ENCODE data around the gene FAM234A.
A peak's percentile ranks its signal among the peaks of the same experiment; 100 is the strongest.
"Not testable (repeated sequence)": the region's sequence is repeated elsewhere in the genome, so short reads cannot be mapped to it uniquely, and the experiment has no call there.

The FAM234A gene

DNA sequence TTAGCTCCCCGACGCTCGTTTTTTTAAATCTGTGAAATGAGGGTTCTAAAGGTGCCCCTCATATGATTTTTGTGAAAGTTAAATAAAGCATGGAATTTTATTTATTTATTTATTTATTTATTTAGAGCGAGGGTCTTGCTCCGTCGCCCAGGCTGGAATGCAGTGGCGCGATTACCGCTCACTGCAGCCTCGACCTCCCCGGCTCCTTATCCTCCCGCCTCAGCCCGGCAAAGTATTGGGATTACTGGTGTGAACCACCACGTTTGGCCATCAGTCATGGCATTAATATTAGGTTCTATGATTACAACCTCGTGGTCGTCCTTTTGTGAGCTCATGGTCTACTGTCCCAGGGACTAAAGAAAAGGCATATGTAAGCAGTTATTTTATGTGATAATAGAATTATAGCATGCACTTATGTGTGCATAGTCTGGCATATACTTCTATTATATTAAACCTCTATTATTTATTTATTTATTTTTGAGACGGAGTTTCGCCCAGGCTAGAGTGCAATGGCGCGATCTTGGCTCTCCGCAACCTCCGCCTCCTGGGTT lies 4.8 kb upstream of the FAM234A start:
- peak overlapping the region; percentile 80 for H3K4me3 ChIP-seq (ENCODE audit: severe bottlenecking)

DNA sequence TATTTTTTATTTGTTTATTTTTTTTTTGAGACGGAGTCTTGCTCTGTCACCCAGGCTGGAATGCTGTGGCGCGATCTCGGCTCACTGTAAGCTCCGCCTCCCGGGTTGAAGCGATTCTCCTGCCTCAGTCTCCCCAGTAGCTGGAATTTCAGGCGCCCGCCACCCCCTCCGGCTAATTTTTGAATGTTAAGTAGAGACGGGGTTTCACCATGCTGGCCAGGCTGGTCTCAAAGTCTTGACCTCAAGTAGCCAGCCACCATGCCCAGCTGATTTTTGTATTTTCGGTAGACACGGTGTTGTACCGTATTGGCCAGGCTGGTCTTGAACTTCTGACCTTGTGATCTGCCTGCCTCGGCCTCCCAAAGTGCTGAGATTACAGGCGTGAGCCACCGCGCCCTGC lies 4.3 kb upstream of the FAM234A start:
- H3K27ac ChIP-seq (ENCODE audit: poor library complexity, severe bottlenecking); H3K27me3 ChIP-seq (ENCODE audit: insufficient read depth, poor library complexity, severe bottlenecking); H3K9me3 ChIP-seq (ENCODE audit: severe bottlenecking); H3K4me3 ChIP-seq (ENCODE audit: severe bottlenecking); ATAC-seq (ENCODE audit: low read depth); H3K4me1 ChIP-seq (ENCODE audit: insufficient read depth, poor library complexity, severe bottlenecking); DNase-seq (ENCODE audit: low spot score): not testable (repeated sequence)
- H3K36me3 ChIP-seq (ENCODE audit: low read depth), result peaks cover 28% of the 10 kb centered on the region

More for the DNA sequence above, 4.8 kb upstream of the FAM234A start:
- Histone ChIP-seq H3K4me1 (ENCODE audit: insufficient read depth, poor library complexity, severe bottlenecking) (peaks cover 10% of the 10 kb centered on the region), H3K36me3 (ENCODE audit: low read depth) (peaks cover 31% of the 10 kb centered on the region), H3K27ac (ENCODE audit: poor library complexity, severe bottlenecking) (no peak overlapping the region), H3K9me3 (ENCODE audit: severe bottlenecking) (no peaks in the 10 kb centered on the region), H3K27me3 (ENCODE audit: insufficient read depth, poor library complexity, severe bottlenecking) (no peaks in the 10 kb centered on the region)
- TF ChIP-seq, protein P1, sequence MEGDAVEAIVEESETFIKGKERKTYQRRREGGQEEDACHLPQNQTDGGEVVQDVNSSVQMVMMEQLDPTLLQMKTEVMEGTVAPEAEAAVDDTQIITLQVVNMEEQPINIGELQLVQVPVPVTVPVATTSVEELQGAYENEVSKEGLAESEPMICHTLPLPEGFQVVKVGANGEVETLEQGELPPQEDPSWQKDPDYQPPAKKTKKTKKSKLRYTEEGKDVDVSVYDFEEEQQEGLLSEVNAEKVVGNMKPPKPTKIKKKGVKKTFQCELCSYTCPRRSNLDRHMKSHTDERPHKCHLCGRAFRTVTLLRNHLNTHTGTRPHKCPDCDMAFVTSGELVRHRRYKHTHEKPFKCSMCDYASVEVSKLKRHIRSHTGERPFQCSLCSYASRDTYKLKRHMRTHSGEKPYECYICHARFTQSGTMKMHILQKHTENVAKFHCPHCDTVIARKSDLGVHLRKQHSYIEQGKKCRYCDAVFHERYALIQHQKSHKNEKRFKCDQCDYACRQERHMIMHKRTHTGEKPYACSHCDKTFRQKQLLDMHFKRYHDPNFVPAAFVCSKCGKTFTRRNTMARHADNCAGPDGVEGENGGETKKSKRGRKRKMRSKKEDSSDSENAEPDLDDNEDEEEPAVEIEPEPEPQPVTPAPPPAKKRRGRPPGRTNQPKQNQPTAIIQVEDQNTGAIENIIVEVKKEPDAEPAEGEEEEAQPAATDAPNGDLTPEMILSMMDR (IDR thresholded peaks at IDR 0.05; ENCODE audit: poor library complexity, severe bottlenecking), result no peak
- DNase-seq (ENCODE audit: low spot score) (no peak), ATAC-seq (ENCODE audit: low read depth) (no peak)

DNA sequence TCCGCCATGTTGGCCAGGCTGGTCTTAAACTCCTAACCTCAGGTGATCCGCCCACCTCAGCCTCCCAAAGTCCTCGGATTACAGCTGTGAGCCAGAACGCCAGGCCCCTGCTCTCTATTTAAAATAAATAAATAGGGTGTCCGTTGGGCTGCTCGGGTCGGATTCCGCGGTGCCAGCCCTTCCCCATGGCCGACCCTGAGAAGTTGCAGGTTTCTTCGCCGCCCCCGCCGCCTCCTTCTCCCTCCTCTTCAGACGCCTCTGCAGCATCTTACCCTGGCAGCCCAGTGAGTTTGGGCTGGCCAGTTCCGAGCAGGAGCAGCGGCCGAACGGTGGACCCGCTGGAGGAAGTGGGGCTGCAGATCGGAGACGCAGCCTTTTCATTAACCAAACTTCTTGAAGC lies 3.7 kb upstream of the FAM234A start:
- H3K36me3 ChIP-seq (ENCODE audit: low read depth), result peaks cover 24% of the 10 kb centered on the region
- DNase-seq (ENCODE audit: low spot score) (no peak), ATAC-seq (ENCODE audit: low read depth) (no peak)
- no peak overlapping the region for H3K27ac ChIP-seq (ENCODE audit: poor library complexity, severe bottlenecking)
- TF ChIP-seq, protein P1 (IDR thresholded peaks at IDR 0.05; ENCODE audit: poor library complexity, severe bottlenecking), result no peak
- H3K4me3 ChIP-seq (ENCODE audit: severe bottlenecking), result no peak overlapping the region
- no peaks in the 10 kb centered on the region for H3K27me3 ChIP-seq (ENCODE audit: insufficient read depth, poor library complexity, severe bottlenecking)
- peaks cover 10% of the 10 kb centered on the region for H3K4me1 ChIP-seq (ENCODE audit: insufficient read depth, poor library complexity, severe bottlenecking)
- H3K9me3 ChIP-seq (ENCODE audit: severe bottlenecking), result no peaks in the 10 kb centered on the region

DNA sequence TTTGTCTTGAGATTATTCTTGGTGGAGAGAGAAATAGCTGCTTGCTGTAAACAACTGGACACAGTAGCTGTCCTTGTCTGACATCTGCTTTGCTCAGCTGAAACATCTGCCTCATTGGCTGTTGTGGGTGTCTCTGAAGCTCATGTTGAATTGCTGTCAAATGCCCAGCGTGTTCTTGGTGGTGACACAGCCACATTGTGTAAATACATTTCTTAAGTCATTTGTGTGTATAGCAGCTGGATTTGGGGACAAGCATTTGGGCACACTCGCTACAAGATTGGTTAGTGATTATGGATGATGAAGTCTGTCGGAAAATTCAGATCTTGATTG lies 5.3 kb downstream of the FAM234A start:
- H3K4me3 ChIP-seq (ENCODE audit: severe bottlenecking), result no peak overlapping the region
- no peaks in the 10 kb centered on the region for H3K36me3 ChIP-seq (ENCODE audit: low read depth)
- TF ChIP-seq, protein P1 (IDR thresholded peaks at IDR 0.05; ENCODE audit: poor library complexity, severe bottlenecking), result no peak
- DNase-seq (ENCODE audit: low spot score), result no peak
- no peak overlapping the region for H3K27ac ChIP-seq (ENCODE audit: poor library complexity, severe bottlenecking)
- H3K9me3 ChIP-seq (ENCODE audit: severe bottlenecking), result no peaks in the 10 kb centered on the region
- no peak for ATAC-seq (ENCODE audit: low read depth)
- no peaks in the 10 kb centered on the region for H3K27me3 ChIP-seq (ENCODE audit: insufficient read depth, poor library complexity, severe bottlenecking)
- H3K4me1 ChIP-seq (ENCODE audit: insufficient read depth, poor library complexity, severe bottlenecking), result no peaks in the 10 kb centered on the region

DNA sequence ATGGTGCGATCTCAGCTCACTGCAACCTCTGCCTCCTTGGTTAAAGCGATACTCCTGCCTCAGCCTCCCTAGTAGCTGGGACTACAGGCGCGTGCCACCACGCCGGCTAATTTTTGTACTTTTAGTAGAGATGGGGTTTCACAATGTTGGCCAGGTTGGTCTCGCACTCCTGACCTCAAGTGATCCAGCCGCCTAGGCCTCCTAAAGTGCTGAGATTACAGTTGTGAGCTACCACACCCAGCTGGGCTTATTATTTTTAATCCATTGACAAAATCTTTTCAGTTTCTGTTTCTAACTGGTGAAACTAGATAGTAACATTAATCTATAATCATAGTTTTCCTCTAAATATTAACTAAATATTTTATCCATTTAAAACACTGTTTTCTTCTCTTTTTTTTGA lies 5.9 kb downstream of the FAM234A start:
- Histone ChIP-seq H3K4me1 (ENCODE audit: insufficient read depth, poor library complexity, severe bottlenecking) (no peaks in the 10 kb centered on the region), H3K4me3 (ENCODE audit: severe bottlenecking) (no peak overlapping the region), H3K9me3 (ENCODE audit: severe bottlenecking) (no peaks in the 10 kb centered on the region), H3K36me3 (ENCODE audit: low read depth) (no peaks in the 10 kb centered on the region), H3K27me3 (ENCODE audit: insufficient read depth, poor library complexity, severe bottlenecking) (no peaks in the 10 kb centered on the region), H3K27ac (ENCODE audit: poor library complexity, severe bottlenecking) (no peak overlapping the region)
- TF ChIP-seq, protein P1 (IDR thresholded peaks at IDR 0.05; ENCODE audit: poor library complexity, severe bottlenecking), result no peak
- DNase-seq (ENCODE audit: low spot score) (no peak), ATAC-seq (ENCODE audit: low read depth) (no peak)
